Activated CD4-positive, alpha-beta T cell treated with anti-CD3 and anti-CD28 coated beads, Interleukin-2, amount 50 U/mL, for 1 hour (primary cell): ENCODE data around the gene ZZZ3.
"Not testable (repeated sequence)": the region's sequence is repeated elsewhere in the genome, so short reads cannot be mapped to it uniquely, and the experiment has no call there.

ENCODE experiments used
- DNase-seq: peaks from one replicate; pipeline ENCODE4 v3.0.0-alpha.2; 2020

ZZZ3 gene

DNA sequence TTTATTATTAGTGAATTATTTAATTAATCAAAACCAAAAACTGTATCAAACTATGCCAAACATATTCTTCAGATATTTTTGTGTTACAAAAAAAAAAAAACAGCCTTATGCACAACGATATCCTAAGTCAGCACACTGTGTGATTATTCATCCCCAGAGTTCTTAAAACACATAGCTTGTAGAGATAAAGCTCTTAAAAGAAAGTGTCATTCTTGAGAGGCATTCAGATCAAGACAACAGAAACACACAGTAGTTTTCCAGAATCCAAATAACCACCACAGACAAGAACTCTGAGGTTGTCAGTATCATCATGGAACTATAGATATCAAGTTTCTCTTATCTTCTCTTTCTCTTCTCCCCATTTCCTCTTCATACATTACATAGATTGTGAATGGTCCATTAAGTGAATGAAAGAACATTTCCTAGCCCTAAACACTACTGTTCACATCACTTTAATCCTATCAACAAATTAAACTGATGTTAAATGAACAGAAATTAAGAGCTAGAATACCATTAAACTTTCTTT is 13.5 kb downstream of the ZZZ3 start:
- DNase-seq = no peak

DNA sequence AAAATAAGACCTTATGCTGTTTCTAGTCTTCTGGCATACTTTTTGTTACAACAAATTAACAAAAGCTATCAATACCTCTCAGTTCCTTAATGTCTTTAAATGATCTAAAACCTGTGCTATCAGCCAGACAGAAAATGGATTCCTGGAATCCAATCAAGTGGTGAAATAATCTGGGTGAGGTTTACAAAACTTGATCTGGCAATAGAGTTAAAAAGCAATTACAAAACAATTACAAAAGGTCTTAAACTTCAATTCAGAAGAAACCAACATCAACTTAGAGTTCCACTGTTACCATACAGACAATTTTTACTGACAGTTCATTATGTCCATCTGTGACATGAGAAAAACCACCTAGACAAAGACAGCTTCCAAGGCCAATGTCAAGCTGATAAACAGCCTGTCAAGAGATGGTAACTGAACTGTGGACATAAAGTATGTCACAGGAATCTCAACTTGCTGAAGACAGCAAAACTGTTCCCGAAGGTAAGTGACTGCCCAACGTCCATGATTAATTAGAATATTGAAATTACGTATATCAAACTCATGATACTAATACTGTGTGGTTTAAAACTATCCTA is 17.4 kb downstream of the ZZZ3 start:
- DNase-seq = no peak

DNA sequence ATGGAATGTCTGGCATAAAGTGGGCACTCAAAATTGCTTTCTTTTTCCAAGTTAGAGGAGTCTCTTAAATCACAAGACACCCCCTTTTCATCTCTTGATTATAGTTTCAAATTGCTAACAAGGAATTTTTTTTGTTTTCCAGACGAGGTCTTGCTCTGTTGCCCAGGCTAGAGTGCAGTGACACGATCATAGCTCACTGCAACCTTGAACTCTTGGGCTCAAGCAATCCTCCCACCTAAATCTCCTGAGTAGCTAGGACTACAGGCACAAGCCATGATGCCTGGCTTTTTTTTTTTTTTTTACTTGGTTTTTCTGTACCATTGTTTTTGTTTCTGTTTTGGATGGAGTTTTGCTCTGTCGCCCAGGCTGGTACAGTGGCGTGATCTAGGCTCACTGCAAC is 20.8 kb downstream of the ZZZ3 start:
- DNase-seq = no peak

DNA sequence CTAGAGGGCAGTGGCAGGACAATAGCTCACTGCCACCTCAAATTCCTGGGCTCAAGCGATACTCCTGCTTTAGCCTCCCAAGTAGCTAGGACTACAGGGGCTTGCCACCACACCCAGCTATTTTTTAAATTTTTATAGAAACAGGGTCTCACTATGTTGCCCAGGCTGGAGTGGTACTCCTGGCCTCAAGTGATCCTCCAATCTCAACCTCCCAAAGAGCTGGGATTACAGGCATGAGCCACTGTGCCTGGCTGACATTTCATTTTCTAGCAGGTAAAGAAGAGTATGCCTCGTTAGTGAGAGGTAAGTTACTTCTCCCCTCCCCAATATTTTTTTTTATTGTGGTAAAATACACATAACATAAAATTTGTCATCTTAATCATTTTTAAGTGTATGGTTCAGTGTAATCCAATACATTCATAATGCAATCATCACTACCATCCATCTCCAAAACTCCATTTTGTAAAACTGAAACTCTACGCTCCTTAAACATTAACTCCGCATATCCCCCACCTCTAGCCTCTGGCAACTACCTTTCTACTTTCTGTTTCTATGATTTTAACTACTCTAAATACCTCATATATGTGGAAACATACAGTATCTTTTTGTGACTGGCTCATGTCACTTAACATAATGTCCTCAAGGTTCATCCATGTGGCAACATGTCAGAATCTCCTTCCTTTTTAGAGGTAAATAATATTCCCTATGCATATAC is 22.4 kb downstream of the ZZZ3 start:
- DNase-seq = no peak

DNA sequence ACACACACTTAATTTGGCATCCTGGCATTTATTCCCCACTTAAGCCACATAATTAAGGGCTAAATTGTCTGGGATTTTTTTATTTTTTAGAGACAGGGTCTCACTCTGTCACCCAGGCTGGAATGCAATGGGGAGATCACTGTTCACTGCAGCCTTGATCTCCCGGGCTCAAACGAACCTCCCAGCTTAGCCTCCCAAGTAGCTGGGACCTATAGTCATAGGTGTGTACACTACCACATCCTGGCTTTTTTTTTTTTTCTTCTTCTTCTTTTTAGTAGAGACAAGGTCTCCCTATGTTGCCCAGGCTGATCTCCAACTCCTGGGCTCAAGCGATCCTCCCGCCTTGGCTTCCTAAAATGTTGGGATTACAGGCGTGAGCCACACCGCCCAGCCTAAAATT is 24.2 kb downstream of the ZZZ3 start:
- DNase-seq = no peak

DNA sequence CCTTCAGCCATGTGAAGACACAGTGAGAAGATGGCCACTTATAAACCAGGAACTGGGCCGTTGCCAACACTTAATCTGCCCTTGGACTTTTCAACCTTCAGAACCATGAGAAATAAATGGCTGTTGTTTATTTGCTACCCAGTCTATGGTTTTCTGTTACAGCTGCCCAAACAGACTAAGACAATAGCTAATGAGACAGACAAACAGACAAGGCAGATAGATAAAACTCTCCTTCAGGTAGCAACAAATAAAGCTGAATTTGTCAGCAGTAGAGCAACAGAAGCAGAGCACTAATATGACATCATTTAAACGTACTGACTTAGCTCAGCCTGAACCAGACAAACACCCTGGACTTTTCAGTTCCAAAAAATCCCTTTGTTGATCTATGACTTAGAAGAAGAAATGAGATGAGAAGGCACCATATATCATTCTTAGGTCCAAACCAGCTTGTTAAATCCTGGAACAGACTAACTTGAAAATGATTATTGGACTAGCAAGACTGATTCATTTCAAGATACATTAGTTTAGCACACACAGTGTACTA is 27.0 kb downstream of the ZZZ3 start:
- DNase-seq = no peak

DNA sequence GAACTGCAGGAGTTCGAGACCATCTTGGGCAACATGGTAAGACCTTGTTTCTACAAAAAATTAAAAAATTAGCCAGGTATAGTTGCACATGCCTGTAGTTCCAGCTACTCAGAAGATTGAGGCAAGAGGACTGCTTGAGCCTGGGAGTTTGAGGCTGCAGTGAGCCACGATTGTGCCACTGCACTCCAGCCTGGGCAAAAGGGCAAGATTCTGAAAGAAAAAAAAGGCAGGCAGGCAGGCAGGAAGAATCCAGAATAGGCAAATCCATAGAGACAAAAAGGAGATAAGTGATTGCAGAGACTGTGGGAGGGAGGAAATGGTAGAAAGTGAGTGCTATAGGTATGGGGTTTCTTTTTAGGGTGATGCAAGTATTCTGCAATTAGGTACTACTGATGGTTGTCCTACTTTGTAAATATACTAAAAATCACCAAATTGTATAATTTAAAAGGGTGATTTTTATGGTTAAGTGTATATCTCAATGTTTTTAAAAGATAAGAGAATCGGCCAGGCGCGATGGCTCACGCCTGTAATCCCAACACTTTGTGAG is 29.4 kb downstream of the ZZZ3 start:
- no peak for DNase-seq

DNA sequence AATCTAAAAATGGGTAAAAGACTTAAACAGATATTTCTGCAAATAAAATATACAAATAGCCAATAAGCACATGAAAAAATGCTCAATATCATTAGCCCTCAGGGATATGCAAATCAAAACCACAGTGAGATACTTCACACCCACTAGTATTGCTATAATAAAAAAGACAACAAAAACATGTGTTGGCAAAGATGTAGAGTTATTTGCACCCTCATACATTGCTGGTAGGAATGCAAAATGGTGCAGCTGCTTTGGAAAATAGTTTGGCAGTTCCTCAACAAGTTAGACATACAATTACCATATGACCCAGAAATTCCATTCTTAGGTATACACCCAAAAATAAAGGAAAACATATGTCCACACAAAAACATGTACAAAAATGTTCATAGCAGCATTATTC is 30.2 kb downstream of the ZZZ3 start:
- no peak for DNase-seq

DNA sequence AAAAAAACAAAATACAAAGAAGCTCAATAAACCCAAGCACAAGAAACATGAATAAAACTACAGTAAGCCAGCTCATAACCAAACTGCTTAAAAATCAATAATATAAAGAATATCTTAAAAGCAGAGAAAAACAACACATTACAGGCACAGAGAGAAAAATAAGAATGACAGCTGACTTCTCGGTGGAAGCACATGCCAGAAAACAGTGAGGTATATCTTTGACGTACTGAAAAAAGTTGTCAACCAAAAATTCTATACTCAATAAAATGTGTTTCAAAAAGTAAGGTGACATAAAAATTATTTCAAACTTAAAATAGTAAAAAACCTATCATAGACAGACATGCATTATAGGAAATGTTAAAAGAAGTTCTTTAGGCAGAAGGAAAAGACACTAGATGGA is 33.3 kb downstream of the ZZZ3 start:
- no peak for DNase-seq

DNA sequence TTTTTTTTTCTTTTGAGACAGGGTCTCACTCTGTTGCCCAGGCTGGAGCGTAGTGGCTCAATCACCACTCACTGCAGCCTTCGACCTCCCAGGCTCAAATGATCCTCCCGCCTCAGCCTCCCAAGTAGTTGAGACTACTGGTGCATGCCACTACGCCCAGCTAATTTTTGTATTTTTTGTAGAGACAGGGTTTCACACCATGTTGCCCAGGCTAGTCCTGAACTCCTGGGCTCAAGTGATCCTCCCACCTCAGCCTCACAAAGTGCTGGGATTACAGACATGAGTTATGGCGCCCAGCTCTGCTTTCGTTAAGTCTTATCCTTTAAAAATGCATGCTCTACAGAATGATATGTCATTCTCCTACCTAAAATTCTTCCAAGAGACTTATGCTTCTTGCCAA is 36.2 kb downstream of the ZZZ3 start:
- DNase-seq = not testable (repeated sequence)

DNA sequence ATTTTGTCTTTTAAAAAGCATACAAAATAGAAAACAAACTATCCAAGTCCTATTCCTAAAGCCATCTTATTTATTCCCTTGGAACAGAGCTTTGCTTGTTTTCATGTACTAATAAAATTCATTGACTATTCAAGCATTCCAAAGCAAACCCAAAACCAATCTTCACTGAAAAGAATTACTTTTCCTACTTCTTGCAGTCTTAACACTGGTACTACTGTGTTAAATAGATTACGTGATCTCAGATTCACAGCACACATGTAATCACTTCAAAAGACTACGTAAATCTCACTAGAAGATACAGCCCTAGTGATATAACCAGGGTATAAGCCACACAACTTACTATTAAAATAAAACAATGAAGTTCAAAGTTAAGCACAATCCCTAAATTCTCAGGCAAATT is 39.0 kb downstream of the ZZZ3 start:
- no peak for DNase-seq

DNA sequence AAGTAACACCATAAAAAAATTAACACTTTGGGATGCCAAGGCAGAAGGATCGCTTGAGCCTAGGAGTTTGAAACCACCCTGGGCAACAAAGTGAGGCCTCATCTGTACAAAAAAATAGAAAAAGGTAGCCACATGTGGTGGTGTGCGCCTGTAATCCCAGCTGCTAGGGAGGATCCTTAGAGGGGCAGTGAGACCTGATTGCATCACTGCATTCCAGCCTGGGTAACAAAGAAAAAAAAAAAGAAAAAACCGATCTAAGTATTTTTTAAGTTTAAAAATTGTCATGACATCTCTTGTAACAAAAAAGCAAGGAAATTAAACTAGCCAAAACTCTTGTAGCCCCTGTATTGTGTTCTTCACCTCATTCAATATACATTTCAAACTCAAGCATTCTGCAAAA is 39.5 kb downstream of the ZZZ3 start:
- no peak for DNase-seq

DNA sequence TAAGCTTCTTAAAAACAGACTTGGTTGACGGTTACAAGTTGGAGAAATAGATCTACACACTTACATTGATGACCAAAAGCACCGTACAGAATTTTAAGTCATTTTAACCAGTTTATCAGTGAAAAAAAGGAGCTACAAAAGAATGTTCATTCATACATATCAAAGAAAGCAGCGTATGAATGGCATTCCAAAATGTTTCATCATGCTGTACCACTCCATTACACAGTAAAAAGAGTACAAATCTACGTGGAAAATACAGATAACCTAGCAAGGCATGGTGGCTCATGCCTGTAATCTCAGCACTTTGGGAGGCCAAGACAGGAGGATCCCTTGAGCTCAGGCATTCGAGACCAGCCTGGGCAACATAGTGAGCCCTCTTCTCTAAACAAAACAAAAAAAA is 40.3 kb downstream of the ZZZ3 start:
- no peak for DNase-seq

DNA sequence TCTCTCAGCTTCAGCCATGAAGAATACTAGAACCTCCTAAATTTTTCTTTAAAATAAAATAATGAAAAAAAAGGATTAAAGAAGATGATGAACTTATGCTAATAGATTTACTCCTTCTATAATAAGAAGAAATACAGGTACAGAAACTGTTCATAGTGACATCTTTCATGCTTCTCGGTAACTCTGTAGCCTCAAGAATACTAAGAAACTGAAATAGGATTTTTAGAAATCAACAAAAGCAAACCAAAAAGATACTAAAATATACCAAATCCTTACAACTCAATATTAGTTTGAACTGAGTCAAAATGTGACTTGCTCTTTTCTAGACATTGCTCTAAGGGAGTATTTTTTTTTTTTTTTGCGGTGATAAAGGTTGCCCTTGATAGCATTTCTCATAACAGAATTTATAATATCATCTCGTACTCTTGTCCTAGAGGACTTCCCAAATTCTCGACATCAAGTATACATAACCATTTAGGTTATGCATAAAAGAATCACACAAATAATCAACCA is 42.8 kb downstream of the ZZZ3 start:
- no peak for DNase-seq

DNA sequence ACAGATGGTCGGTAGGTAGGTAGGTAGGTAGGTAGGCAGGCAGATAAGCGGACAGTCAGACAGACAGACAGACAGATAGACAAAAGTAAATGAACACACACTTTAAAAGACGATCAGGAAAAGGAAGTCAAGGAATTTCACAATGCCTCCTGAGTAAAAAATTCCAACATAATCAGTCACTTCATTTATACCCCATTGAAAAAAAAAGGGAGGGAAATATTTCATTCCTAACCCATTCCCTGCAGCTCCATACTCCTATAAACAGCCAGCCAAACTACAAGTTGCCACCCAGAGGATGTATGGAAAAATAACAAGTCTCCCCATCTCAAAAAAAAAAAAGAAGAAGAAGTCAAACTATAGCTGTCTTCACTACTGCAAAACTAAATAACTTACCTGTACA is 43.4 kb downstream of the ZZZ3 start:
- DNase-seq = no peak

DNA sequence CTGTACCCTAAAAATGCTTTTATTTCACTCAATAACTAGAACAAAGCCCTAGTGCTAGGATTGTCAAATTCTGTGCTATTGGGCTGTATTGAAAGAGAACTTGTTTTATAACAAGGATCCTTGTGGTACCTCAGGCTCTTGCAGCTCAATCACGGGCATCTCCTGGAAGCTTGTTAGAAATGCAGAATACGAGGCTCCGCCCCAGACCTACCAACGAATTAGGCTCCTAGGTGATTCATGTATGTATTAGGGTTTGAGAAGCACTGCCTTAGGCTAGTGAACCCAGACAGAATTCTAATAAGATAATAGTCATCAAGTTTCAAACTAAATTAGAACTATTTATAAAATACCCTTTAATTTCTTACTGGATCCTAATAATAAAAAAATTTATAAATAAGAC is 45.6 kb downstream of the ZZZ3 start:
- no peak for DNase-seq
